Middle frontal gyrus (tissue), 1 donor: Measurements from ENCODE around the gene DNAJC27.
"Not testable (repeated sequence)": the region's sequence is repeated elsewhere in the genome, so short reads cannot be mapped to it uniquely, and the experiment has no call there.

Experiments used
- DNase-seq: peaks from one replicate; pipeline ENCODE4 v3.0.0-alpha.2; 2015; ENCODE audit warnings: low spot score; ENCODE audit errors: extremely low spot score

The DNAJC27 gene

DNA sequence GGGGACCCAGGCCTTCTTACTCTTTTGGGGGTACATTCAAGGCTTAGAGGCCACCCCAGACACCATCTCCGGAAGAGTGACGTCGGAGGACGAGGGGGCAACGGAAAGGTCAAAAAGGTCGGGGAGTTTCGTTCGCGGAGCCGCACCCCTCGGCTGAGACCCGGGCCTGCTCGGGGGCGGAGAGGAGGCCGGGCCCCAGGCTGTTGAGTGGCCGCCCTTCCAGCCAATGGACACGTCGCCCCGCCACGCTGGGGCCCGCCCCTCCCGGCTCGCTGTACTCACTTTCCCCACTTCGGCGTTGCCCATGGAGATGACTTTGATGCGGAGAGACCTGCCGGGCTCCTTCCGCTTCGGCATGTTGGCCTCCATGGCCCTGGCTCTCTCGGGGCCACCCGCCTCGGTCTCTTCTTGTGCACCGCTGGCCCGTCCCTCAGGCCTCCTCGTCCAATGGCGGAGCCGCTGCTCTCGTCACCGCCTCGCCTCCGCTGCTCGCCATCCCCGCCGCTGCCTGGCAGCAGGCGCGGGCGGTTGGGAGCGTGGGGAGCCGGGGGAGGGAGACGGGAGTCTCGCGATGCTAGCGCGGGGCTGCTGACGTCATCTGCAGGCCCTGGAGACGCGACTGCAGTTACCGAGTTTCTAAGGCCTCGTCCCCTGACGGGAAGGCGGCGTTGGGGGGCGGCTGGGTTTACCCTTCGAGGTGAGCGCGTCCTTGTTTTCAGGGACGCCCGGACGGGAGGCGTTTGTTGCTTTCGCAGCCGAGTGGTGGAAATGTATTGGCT lies at the start of gene DNAJC27:
TSS of gene DNAJC27 (minus strand) at position 420 of the 779 bp plus-strand sequence. CDS start at position 369, 51 bp downstream.
- peak; percentile 98 for DNase-seq

DNA sequence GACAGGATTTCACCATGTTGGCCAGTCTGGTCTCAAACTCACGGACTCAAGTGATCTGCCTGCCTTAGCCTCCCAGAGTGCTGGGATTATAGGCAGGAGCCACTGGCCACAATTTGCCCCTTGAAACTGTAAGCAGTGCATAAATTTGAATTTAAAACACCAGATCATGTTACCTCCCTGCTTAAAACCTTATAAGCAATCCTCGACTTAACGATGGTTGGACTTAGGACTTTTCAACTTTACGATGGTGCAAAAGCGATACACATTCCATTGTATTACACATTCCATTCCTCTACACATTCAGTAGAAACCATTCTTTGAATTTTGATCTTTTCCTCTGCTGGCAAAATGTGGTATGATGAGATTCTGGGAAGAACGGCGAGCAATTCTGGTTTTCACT lies 46.9 kb upstream of the DNAJC27 start:
- no peak for DNase-seq

DNA sequence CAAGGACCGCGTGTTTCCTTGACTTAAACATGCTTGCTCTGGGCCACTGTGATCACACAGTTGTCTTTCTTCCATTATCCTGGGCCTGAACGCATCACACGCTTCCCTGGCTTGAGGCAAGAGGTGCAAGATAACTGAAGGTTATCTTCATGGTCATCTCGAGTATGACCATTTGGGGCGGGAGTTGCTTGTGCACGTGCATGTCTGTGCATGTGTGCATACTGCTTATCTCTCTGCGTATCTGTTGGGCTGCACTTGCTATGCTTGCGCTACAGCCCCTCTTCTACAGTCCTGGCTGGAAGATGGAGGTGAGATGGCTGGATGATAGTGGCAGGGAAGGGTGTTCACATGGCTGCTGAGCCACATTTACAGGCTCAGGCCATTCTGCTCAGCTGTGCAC lies 42.9 kb upstream of the DNAJC27 start:
- DNase-seq, result no peak

DNA sequence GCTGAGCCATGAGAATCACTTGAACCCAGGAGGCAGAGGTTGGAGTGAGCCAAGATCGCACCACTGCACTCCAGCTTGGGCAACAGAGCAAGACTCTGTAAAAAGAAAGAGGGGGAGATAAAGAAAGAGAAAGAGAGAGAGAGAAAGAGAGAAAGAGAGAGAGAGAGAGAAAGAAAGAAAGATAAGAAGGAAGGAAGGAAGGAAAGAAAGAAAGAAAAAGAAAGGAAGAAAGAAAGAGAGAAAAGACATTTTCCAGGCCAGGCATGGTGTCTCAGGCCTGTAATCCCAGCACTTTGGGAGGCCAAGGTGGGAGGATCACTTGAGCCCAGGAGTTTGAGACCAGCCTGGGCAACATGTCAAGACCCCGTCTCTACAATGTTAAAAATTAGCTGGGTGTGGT lies 39.6 kb upstream of the DNAJC27 start:
- DNase-seq, result not testable (repeated sequence)

DNA sequence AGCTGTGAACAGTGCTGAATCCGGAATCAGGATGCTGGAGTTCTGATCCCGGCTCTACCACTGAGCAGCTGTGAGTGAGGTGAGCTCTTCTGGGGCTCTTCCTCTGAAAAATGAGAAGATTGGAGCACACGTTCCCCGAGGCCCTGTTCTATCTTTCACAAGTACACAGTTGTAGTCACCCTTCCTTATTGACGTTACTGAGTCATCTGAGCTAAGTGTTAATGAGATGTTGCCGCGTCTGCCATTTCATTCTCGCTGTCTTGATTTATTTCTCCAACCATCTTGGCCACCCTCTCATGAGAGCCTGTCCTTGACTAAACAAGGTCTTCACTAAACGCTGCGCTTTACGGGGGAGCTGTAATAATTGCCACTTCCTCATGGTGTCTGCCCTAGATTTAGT lies 38.2 kb upstream of the DNAJC27 start:
- no peak for DNase-seq

DNA sequence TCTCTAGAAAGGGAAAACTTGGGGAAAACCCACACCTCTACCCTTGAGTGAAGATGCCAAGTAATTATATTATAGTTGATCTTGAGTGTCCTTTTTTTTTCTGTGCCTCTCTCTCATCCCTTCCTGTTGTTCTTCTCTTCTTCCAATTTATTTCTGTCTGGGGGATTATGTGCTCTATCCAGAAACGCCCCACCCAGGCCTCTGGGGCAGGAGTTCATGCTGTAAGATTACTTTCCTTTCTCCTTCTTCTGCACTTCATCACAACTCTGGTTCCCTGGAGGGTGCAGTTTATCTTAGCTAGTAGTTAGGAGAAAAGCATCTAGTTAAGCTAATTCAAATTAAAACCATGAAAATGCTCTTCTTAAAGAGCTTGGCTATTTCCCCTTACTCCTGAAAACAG lies 30.3 kb upstream of the DNAJC27 start:
- DNase-seq, result no peak

DNA sequence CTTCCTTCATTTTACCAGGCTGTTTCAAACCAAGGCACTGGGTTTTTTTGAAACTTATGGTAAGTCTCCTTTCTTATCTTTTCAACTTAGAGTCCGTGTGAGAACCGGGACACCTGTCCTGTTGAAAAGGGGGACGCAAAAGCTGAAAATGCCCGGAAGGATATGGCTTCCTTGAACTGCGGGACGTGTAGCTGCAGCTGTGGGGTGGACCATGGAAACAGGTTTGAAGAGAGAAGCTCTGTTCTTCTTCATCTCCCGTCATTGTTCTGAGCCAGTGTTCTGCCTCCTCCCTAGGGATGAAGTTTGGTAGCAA lies 29.5 kb upstream of the DNAJC27 start:
- DNase-seq, result no peak

DNA sequence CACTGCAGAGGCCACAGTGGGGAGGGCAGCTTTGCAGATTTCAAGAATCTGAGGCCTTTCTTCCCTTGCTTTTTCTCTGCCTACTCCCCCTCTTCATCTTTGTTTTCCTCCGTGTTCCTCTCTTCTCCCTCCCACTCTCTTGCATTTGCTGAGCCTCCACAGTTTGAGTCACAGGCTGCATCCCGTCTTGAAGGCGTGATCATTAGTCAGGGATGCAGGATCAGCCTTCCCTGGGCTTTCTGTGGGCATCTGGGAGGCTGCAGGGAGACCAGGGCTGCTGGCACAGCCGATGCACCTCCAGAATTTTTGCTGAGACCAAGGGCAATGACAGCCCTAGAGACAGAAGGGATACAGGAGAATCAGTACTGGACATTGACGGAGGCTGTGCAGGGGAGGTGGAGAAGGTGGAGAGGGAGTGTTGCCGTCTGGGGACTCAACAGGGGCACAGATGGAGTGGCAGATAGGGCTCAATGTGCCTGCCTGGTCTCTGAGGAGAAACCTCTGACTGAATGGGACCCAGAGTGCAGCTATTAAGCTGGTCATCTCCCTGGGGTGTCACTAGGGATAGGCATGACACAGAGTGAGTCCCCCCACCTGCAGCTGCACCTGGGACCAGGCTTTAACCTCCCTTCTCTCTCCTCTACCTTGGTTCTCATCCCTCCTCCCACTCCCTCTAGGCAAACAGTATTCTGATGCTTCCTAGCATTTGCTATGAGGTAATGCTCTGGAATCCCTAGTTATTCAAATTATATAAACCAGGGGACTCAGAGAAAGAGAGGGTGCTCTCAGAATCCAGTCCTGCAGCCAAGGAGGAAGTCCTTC lies 29.0 kb upstream of the DNAJC27 start:
- no peak for DNase-seq

DNA sequence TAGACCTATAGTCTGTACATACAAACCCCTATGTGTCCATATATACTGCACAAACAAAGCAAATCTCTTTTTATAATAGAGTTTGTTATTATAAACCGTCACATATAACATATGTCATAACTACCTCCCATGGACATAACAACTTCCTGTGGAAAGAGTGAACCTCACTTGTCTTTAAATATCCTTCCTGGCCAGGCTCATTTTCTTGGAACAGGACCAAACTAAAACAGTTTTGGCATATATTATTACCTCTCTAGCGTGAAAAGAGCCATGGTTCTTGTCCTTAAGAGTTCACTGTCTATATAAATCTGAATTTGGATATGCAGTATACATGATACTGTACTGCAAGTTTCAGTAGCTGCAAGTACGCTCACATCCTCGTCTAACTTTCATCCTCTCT lies 28.3 kb upstream of the DNAJC27 start:
- DNase-seq, result no peak

DNA sequence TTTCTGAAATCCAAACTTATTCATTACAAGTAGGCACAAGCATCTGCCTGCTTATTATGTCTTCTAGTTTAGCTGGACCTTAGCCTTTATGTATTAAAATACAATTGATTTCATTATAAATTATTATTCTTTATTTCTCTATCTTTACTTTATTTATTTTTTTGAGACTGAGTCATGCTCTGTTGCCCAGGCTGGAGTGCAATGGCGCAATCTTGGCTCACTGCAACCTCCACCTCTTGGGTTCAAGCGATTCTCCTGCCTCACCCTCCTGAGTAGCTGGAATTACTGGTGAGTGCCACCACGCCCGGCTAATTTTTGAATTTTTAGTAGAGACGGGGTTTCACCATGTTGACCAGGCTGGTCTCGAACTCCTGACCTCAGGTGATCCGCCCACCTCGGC lies 27.3 kb upstream of the DNAJC27 start:
- not testable (repeated sequence) for DNase-seq

DNA sequence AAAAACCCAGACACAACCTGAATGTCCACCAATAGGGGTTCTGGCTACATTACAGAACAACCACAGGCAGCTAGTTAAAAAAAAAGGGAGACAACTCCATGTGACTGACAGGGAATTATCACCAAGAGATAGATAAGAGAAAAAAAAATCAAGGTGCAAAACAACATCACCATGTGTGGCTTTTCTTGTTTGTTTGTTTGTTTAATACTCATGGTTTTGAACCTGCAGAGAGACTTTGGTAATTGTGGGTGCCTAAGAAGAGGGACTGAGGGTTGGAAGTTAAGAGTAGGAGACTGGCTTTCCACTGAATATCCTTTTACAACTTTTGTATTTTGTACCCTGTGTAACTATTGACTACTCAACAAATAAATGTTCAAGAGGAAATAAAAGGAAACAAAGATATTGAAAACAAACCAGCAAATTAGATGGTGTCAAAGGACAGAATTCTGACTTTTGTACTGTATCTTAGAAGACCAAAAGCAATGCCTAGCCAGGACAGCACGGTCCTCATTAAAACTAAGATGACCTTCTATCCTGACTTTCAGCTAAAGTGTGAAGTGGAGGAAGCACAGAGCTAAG lies 22.5 kb upstream of the DNAJC27 start:
- DNase-seq, result no peak

DNA sequence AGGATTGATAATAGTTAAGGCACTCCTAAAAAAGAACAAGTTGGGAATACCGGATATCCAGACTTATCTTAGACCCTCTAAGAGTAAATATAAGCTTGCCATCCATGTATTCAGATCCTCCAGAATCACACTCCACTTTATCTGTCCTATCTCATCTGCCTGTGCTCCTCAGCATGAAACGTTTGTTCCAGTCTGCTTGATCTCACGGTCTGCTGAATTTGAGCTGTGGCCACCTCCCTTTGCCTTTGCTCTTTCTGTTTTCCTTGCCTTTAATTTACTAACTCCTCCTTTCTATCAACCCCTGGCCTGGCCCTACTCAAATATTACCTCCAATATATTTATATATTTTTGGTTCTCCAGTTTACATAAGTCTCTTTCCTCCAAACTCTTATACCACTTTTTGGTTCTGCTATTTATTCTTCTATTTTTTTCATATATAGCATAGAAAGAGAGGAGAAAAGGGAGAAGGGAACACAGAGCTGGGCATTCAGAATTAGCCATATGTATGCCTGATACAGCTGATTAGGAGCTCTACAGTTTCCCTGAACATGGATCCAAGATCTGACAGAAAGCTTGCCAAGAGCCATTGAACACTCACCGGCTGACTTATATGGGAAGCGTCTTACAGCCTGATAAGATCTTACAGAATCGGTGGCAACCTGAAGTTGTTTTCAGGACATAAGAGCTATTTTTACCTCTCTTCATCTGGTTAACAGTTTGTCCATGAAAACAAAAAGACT lies 21.8 kb upstream of the DNAJC27 start:
- DNase-seq, result no peak

DNA sequence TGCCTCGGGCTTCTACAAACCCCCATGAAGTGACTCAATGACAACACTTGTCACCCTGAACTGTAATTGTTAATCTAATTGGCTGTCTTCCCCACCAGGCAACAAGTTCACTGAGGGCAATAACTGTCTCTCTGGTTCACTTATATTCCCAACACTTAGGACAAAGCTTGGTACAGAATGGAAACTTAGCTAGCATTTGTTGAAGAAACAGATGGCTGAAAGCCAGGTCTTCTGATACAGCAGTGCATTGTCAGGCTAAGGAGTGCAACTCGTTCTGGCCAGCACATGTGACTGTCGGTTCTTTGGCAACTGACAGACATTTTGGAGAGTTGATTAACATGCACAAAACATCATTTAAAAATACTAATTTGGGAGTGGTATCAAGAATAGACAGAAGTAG lies 14.6 kb upstream of the DNAJC27 start:
- peak; percentile 40 for DNase-seq

DNA sequence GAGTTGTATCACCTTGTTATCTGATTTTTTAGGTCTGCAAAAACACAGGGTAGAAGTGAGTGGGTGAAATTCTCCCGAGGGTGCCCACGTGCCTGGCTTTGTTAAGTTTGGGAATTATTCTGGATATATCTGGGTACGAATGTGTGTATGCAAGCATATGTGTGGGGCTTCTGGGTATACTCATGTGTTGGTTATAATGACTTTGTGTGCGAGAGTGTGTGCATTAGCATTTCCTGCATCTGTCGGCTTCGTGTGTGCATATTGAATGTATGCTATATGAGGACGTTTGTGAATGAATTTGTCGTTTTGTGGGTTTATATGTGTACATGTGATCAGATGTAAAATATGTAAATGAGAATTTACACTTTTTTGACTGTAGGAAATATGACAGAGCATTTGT lies 13.8 kb upstream of the DNAJC27 start:
- DNase-seq, result no peak

DNA sequence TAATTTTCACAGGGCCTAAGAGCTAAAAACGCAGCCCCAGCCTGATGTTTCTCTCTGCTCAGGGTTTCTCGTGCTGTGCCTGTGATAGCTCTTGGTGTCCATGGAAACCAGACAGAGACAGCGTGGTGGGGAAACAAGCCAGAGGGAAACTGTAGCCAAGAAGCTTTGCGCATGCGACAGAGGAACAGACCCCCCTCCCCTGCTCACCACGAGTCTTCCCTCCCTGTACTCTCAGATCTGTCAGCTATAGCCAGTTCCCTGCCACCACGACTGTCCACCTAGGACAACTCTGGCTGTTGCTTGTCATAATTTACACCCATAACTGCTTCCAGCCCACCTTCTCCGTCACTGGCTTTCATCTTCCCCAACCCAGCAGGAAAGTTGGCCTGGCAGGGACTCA lies 13.2 kb upstream of the DNAJC27 start:
- DNase-seq, result peak; percentile 39

DNA sequence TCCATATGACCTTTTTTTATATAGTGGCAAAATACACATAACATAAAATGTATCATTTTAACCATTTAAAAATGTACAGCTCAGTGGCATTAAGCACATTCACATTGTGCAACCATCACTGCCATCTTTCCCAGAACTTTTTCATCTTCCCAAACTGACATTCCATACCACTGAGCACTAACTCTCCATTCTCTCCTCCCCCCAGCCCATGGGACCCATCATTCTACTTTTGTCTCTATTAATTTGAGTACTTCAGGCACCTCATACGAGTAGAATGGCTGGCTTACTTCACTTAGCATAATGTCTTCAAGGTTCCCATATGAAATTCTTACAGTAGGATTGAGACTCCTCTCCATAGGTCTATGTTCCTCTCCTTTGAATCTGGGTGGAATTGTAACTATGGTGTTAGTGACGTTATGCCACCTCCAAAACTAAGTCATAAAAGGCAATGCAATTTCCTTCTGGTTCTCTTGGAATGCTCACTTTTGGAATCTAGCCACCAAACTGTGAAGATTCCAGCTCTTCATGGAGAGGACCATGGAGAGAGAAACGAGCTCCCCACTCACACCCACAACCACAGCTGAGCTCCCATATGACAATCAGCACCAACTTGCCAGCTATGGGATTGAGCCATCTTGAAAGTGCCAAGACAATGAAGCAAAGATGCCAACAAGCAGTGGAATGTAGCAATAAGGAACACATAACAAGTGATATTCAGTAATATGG lies 9.8 kb upstream of the DNAJC27 start:
- peak; percentile 57 for DNase-seq

DNA sequence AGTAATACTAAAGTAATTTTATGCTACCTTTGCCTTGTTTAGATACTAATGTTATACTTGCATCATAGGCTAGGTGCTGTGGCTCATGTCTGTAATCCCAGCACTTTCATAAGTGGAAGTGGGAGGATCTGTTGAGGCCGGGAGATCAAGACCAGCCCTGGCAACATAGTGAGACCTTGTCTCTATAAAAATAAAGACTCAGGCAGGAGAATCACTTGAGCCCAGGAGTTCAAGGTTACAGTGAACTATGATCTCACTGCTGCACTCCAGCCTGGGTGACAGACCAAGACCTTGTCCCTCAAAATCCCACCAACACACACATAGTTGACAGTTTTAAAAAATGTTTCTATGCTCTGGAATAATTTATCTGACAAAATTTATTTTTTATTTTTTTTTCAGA lies 6.9 kb upstream of the DNAJC27 start:
- no peak for DNase-seq

DNA sequence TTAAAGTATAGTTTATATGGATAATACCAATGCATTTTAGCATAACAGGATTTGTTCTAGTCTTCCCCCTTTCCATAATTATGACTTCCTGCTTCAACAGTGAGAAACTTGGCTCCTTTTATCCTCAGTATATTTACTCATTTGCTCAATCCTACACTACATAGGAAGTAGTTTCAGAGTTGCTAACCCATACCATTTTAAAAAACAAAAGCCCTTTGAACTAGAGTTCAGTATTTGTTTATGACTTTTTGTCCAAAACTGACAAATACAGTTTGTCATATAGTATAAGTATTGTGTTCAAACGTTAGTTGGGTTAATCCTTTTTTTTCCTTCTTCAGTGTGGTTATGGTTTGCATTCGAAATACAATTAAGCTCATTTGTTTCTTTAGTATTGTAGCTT lies 5.9 kb upstream of the DNAJC27 start:
- DNase-seq, result no peak

DNA sequence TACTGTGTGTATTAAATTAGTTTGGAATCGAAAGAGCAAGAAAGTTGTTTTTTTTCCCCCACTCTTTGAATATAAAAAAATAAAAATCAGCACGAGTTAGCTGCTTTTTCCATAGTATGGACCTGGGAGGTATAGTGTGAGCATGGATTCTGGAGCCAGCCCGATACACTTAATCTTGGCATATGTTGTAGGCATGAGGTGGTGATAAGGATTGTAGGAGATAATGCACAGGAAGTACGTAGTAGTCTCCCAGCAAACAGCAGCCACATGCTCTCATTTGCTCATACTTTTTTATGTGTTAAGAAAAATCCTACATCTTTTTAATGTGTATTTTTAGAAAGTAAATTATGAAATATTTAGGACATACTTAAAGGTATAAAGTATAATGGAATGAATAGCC lies 2.1 kb upstream of the DNAJC27 start:
- DNase-seq, result no peak

DNA sequence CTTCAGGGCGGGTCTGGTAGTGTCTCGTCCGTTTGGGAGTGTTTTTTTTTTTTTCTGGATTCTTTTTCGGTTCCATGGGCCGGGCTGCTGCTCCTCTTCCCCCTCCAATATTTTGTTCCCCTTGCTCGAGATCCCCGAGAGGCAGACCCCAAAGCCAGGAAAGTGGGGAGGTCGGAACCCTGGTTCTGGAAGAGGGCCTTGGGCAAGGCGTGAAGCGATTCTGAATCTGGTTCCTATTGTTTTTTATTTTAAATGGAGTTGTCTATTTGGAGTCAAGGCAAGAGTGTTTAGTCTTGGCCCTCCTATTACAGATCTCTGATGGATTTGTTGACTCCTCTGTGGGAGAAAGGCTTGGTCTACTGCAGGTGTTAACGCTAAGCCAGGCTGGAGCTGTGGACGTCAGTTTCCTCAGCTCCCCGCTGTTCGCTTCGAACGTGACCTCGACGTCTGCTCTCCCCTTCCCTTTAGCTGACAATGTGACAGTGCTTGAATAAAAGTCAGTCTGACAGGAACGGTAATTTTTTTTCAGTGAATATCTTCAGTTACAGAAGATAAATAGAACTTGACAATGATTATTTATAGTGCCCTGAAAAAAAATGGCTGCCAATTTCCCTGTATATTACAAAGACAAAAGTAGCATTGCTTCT lies 683 bp upstream of the DNAJC27 start:
- no peak for DNase-seq

DNA sequence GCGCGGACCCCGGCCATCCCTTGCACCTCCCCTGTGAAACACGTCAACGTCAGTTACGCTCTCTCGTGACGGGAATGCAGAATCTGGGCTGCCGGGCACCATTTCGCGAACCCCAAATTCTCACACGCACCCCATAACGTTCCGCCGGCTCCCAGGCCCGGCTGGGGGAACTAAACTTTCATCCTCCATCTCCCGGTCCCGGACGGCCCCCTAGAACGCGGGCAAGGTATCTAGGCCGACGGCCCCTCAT lies 544 bp downstream of the DNAJC27 start:
- DNase-seq, result no peak
